ENCODE measurements around the gene OPA1. TPM values are rescaled to one million over a fixed set of nuclear protein-coding genes. Genes with fewer than 3 reads are reported as not detected.

Gene OPA1
- polyA plus RNA-seq, 1 donor: 45.5 TPM

DNA sequence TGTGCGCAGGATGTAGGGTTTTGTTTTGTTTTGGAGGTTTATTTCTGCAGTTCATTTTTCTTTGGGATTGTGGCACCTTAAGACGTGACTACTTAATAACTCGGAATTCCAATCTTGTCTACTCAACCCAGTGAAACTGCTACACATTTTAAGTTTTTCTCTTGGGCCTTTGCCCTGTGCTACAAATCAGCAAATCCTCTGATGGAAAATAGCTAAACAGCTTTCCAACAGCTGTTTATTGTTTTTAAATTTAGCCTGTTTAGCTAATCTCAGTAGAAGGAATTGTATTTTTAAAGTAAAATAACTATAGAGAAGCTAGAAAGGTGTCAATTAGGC, 48.4 kb downstream of the OPA1 start:
- peaks cover 47% of the 10 kb centered on the region for H3K36me3 ChIP-seq (ENCODE audit: control insufficient read depth, insufficient read depth, low read length)
- H3K4me3 ChIP-seq (ENCODE audit: low read length): no peak overlapping the region
- no peak for DNase-seq
- H3K4me1 ChIP-seq (ENCODE audit: control insufficient read depth, insufficient read depth, low read length): no peaks in the 10 kb centered on the region
- no peaks in the 10 kb centered on the region for H3K9me3 ChIP-seq (ENCODE audit: control insufficient read depth, low read depth, low read length)
- WGBS (ENCODE audit: insufficient coverage, low lambda C conversion rate): 100% methylated on average over 1 of the region's 3 CpGs
- H3K27ac ChIP-seq (ENCODE audit: low read length): no peak overlapping the region
- H3K27me3 ChIP-seq (ENCODE audit: control insufficient read depth, insufficient read depth, low read length): no peaks in the 10 kb centered on the region

DNA sequence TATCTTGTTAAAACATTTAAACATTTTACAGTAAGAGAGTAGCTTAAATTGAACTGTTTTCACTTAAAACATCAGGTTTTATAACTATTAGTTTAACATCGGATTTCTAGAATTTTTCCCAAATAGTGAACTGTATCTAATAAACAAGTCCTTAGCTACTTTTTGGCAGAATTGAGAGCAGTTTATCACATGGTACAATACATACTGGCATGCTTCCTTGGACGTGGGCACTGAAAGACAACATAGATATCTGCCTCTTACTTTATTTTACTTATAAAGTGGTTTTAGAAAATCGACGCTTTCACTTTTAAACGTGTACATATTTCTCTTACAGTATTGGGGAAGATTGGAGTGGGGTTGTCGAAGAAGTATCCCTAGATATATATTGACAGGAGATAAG, 52.8 kb downstream of the OPA1 start:
- Histone ChIP-seq H3K4me1 (ENCODE audit: control insufficient read depth, insufficient read depth, low read length) (no peaks in the 10 kb centered on the region), H3K27ac (ENCODE audit: low read length) (no peak overlapping the region), H3K9me3 (ENCODE audit: control insufficient read depth, low read depth, low read length) (no peaks in the 10 kb centered on the region), H3K4me3 (ENCODE audit: low read length) (no peak overlapping the region), H3K27me3 (ENCODE audit: control insufficient read depth, insufficient read depth, low read length) (no peaks in the 10 kb centered on the region), H3K36me3 (ENCODE audit: control insufficient read depth, insufficient read depth, low read length) (peaks cover 37% of the 10 kb centered on the region)
- DNase-seq: no peak
- WGBS (ENCODE audit: insufficient coverage, low lambda C conversion rate): 80% methylated on average over 2 of the region's 6 CpGs

DNA sequence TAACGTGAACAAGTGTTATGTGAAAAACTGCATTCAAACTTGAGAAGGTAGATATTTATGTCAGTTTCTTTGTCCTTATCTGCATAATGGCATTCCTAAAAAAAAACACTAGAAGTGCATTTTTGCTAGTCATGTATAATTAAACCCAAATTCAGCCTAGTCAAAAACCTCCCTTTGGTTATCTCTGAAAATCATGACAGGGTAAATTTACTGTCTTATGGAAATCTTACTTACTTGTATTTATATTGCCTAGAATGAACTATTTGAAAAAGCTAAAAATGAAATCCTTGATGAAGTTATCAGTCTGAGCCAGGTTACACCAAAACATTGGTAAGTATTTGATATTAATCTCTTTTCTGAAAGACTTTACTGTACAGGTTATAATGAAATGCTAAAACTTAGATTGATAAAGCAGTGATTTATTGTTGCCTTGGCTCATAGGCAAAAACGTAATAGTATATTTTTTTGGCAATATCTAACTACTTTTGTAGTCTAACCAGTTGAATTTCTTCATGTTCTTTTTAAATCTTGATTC, 55.6 kb downstream of the OPA1 start:
- DNase-seq: no peak
- H3K27ac ChIP-seq (ENCODE audit: low read length): no peak overlapping the region
- no peak overlapping the region for H3K4me3 ChIP-seq (ENCODE audit: low read length)
- peaks cover 44% of the 10 kb centered on the region for H3K36me3 ChIP-seq (ENCODE audit: control insufficient read depth, insufficient read depth, low read length)
- H3K9me3 ChIP-seq (ENCODE audit: control insufficient read depth, low read depth, low read length): no peaks in the 10 kb centered on the region
- 100% methylated on average over 1 of the region's 2 CpGs for WGBS (ENCODE audit: insufficient coverage, low lambda C conversion rate)
- H3K27me3 ChIP-seq (ENCODE audit: control insufficient read depth, insufficient read depth, low read length): no peaks in the 10 kb centered on the region
- H3K4me1 ChIP-seq (ENCODE audit: control insufficient read depth, insufficient read depth, low read length): no peaks in the 10 kb centered on the region

- peaks cover 35% of the 10 kb centered on the region for H3K36me3 ChIP-seq (ENCODE audit: control insufficient read depth, insufficient read depth, low read length)
- no peaks in the 10 kb centered on the region for H3K9me3 ChIP-seq (ENCODE audit: control insufficient read depth, low read depth, low read length)
- no peak overlapping the region for H3K4me3 ChIP-seq (ENCODE audit: low read length)
- no peaks in the 10 kb centered on the region for H3K27me3 ChIP-seq (ENCODE audit: control insufficient read depth, insufficient read depth, low read length)
- no CpG with 5 or more reads among the region's 2 CpGs for WGBS (ENCODE audit: insufficient coverage, low lambda C conversion rate)
- no peak overlapping the region for H3K27ac ChIP-seq (ENCODE audit: low read length)
- H3K4me1 ChIP-seq (ENCODE audit: control insufficient read depth, insufficient read depth, low read length): no peaks in the 10 kb centered on the region
- DNase-seq: no peak
Measured at GRCh38 chr3:193650585-193650984, 57.6 kb downstream of the OPA1 start.

DNA sequence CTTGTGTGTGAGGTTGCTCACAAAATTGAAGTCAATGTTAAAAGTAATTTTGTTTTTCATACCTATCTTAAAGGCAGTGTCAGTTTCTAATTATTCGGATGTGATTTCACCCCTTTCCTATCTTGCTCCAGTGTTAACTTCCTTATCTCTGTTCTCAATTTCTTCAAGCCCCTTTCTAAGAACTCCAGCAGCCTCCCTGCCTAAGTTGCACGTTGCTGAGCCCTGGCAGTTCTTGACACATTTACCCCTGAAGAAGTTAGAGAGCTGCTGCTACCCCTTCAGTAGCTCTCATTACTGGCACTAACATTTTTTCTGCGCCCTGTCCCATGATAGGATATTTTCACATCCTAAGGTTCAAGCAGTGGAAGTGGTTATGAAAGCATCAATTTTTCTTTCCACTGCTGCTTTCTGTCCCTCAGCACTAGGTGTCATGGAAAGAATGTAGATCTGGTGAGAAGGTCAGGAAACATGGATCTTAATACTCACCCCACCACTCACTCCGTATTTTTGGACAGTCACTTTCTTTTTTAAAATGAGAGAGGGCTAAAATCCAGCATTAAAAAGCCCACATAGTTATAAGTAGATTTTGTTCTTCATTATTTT, 62.9 kb downstream of the OPA1 start:
- DNase-seq: no peak
- Histone ChIP-seq H3K4me3 (ENCODE audit: low read length) (no peak overlapping the region), H3K36me3 (ENCODE audit: control insufficient read depth, insufficient read depth, low read length) (peaks cover 38% of the 10 kb centered on the region), H3K27me3 (ENCODE audit: control insufficient read depth, insufficient read depth, low read length) (no peaks in the 10 kb centered on the region), H3K27ac (ENCODE audit: low read length) (no peak overlapping the region), H3K9me3 (ENCODE audit: control insufficient read depth, low read depth, low read length) (no peaks in the 10 kb centered on the region), H3K4me1 (ENCODE audit: control insufficient read depth, insufficient read depth, low read length) (no peaks in the 10 kb centered on the region)
- WGBS (ENCODE audit: insufficient coverage, low lambda C conversion rate): 82% methylated on average over 1 of the region's 4 CpGs

DNA sequence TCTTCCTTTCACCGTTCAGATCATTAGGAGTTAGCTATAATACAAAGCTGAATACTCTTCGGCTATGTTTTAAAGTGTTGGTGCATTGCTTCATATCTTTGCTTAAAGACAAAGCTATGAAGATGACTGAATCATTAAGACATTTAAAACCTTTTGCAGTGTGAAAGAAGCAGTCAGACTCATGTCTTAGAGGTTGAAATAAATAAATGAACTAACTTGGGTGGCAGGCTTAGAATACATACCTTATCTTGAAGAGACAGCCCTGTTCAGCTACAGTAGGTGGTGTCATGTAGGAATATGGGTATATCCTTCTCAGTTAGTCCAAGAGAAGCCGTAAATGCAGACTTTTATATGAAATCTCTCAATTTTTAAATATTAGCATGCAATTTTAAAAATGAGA, 63.4 kb downstream of the OPA1 start:
- H3K4me3 ChIP-seq (ENCODE audit: low read length): no peak overlapping the region
- H3K9me3 ChIP-seq (ENCODE audit: control insufficient read depth, low read depth, low read length): no peaks in the 10 kb centered on the region
- DNase-seq: no peak
- H3K36me3 ChIP-seq (ENCODE audit: control insufficient read depth, insufficient read depth, low read length): peaks cover 42% of the 10 kb centered on the region
- no peaks in the 10 kb centered on the region for H3K27me3 ChIP-seq (ENCODE audit: control insufficient read depth, insufficient read depth, low read length)
- no peak overlapping the region for H3K27ac ChIP-seq (ENCODE audit: low read length)
- H3K4me1 ChIP-seq (ENCODE audit: control insufficient read depth, insufficient read depth, low read length): no peaks in the 10 kb centered on the region
- WGBS (ENCODE audit: insufficient coverage, low lambda C conversion rate): 100% methylated on average over 1 of the region's 3 CpGs

- no peak for DNase-seq
- no peaks in the 10 kb centered on the region for H3K9me3 ChIP-seq (ENCODE audit: control insufficient read depth, low read depth, low read length)
- no peak overlapping the region for H3K27ac ChIP-seq (ENCODE audit: low read length)
- no peaks in the 10 kb centered on the region for H3K4me1 ChIP-seq (ENCODE audit: control insufficient read depth, insufficient read depth, low read length)
- H3K4me3 ChIP-seq (ENCODE audit: low read length): no peak overlapping the region
- peaks cover 42% of the 10 kb centered on the region for H3K36me3 ChIP-seq (ENCODE audit: control insufficient read depth, insufficient read depth, low read length)
- no peaks in the 10 kb centered on the region for H3K27me3 ChIP-seq (ENCODE audit: control insufficient read depth, insufficient read depth, low read length)
- 99% methylated on average over 5 of the region's 6 CpGs for WGBS (ENCODE audit: insufficient coverage, low lambda C conversion rate)
Measured at GRCh38 chr3:193656878-193657282, 63.9 kb downstream of the OPA1 start.

GRCh38 chr3:193660171-193660570, 67.2 kb downstream of the OPA1 start:
- Histone ChIP-seq H3K4me1 (ENCODE audit: control insufficient read depth, insufficient read depth, low read length) (no peaks in the 10 kb centered on the region), H3K9me3 (ENCODE audit: control insufficient read depth, low read depth, low read length) (no peaks in the 10 kb centered on the region), H3K27me3 (ENCODE audit: control insufficient read depth, insufficient read depth, low read length) (no peaks in the 10 kb centered on the region), H3K27ac (ENCODE audit: low read length) (no peak overlapping the region), H3K4me3 (ENCODE audit: low read length) (no peak overlapping the region), H3K36me3 (ENCODE audit: control insufficient read depth, insufficient read depth, low read length) (peaks cover 33% of the 10 kb centered on the region)
- 89% methylated on average over 1 of the region's 1 CpG for WGBS (ENCODE audit: insufficient coverage, low lambda C conversion rate)
- DNase-seq: no peak

GRCh38 chr3:193660698-193661411, 67.8 kb downstream of the OPA1 start:
- WGBS (ENCODE audit: insufficient coverage, low lambda C conversion rate): no CpG with 5 or more reads among the region's 4 CpGs
- no peaks in the 10 kb centered on the region for H3K27me3 ChIP-seq (ENCODE audit: control insufficient read depth, insufficient read depth, low read length)

DNA sequence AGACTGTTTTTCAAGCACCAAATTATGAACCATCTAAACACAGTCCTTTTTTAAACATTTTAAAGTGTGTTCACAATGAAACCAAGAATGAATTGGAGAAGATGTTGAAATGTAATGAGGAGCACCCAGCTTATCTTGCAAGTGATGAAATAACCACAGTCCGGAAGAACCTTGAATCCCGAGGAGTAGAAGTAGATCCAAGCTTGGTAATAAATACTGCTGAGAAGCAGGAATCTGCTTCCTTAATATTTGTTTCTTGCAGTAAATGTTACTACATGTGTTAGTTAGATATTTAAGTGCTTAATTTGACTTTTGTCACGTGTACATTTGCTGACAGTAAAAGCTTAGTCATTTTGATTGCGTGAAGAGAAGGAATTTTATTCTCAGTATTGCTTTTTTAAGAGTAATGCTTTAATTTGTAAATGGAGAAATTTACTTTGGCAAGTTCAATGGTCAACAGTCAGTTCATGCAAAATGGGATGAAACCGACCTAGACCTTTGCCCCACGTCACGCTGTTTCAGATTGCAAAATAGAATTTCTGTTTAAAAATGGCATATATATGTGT, 69.8 kb downstream of the OPA1 start:
- no peaks in the 10 kb centered on the region for H3K4me1 ChIP-seq (ENCODE audit: control insufficient read depth, insufficient read depth, low read length)
- no peaks in the 10 kb centered on the region for H3K27me3 ChIP-seq (ENCODE audit: control insufficient read depth, insufficient read depth, low read length)
- H3K27ac ChIP-seq (ENCODE audit: low read length): peak overlapping the region; percentile 74
- no peaks in the 10 kb centered on the region for H3K9me3 ChIP-seq (ENCODE audit: control insufficient read depth, low read depth, low read length)
- no CpG with 5 or more reads among the region's 7 CpGs for WGBS (ENCODE audit: insufficient coverage, low lambda C conversion rate)
- H3K4me3 ChIP-seq (ENCODE audit: low read length): no peak overlapping the region
- DNase-seq: peak; percentile 67 to 78
- H3K36me3 ChIP-seq (ENCODE audit: control insufficient read depth, insufficient read depth, low read length): peaks cover 30% of the 10 kb centered on the region

More at GRCh38 chr3:193660698-193661411, 67.8 kb downstream of the OPA1 start:
- Histone ChIP-seq H3K27ac (ENCODE audit: low read length) (no peak overlapping the region), H3K4me1 (ENCODE audit: control insufficient read depth, insufficient read depth, low read length) (no peaks in the 10 kb centered on the region), H3K36me3 (ENCODE audit: control insufficient read depth, insufficient read depth, low read length) (peaks cover 29% of the 10 kb centered on the region), H3K9me3 (ENCODE audit: control insufficient read depth, low read depth, low read length) (no peaks in the 10 kb centered on the region), H3K4me3 (ENCODE audit: low read length) (no peak overlapping the region)
- DNase-seq: no peak

Measured in large intestine (tissue), 3 donors.